Measurements from ENCODE around the gene PGRMC2.
A peak's percentile ranks its signal among the peaks of the same experiment; 100 is the strongest.

PGRMC2 gene

DNA sequence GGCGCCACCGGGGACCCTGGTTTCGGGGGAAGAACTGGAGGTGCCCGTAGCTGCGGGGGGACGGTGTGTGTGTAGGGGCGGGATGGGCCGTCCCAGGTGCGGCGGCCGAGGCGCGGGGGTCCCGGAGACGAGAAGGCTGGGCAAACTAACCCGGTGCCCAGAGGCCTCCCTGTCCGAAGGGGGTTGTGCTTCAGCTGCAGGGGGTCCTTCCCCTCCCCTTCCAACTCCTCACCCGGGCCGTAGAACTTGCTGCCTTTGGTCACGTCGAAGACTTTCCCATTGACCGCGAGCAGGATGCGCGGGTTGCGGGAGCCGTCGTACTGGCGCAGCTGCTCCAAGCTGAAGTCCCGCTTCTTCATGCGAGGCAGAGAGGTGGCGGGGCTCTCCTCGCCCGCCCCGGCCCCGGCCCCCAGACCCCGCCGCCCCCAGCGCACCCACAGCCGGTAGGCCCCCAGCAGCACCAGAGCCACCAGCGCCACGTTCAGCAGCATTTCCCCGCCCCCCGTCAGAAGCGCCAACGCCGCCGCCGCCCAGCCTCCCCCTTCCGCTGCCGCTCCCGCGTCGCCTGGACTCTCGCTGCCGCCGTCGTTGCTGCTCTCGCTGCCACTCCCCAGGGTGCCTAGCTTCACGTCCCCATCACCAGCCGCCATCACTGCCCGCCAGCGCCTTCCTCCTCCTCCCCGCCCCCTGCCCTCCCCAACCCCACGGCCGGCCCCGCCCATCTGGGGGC, at the start of gene PGRMC2:
Gene PGRMC2, minus strand, starts transcription at position 673 of the 730 bp plus-strand sequence. Its CDS starts 23 bp downstream, at position 650.
- DNase-seq (ENCODE audit: low read depth) = no peak
- H3K4me3 ChIP-seq (ENCODE audit: low read depth, low read length) = peak within 1 kb of the TSS; percentile 90
- TF ChIP-seq POLR2A (IDR thresholded peaks at IDR 0.05; ENCODE audit: extremely low read depth, insufficient read length) = peak; percentile 28
- TF ChIP-seq CTCF (IDR thresholded peaks at IDR 0.05; ENCODE audit: low read depth, low read length) = no peak

- no peak overlapping the region for H3K4me3 ChIP-seq (ENCODE audit: low read depth, low read length)
- TF ChIP-seq POLR2A (IDR thresholded peaks at IDR 0.05; ENCODE audit: extremely low read depth, insufficient read length) (no peak), CTCF (IDR thresholded peaks at IDR 0.05; ENCODE audit: low read depth, low read length) (no peak)
- no peak for DNase-seq (ENCODE audit: low read depth)
These were observed 47.9 kb upstream of the PGRMC2 start for GRCh38 chr4:128335541-128335940.

- H3K4me3 ChIP-seq (ENCODE audit: low read depth, low read length) = no peak overlapping the region
- DNase-seq (ENCODE audit: low read depth) = no peak
- TF ChIP-seq MYC (IDR thresholded peaks at IDR 0.05; ENCODE audit: low read depth, low read length) (no peak), CTCF (IDR thresholded peaks at IDR 0.05; ENCODE audit: low read depth, low read length) (no peak), POLR2A (IDR thresholded peaks at IDR 0.05; ENCODE audit: extremely low read depth, insufficient read length) (no peak)
- TF ChIP-seq, protein P1, sequence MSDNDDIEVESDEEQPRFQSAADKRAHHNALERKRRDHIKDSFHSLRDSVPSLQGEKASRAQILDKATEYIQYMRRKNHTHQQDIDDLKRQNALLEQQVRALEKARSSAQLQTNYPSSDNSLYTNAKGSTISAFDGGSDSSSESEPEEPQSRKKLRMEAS (IDR thresholded peaks at IDR 0.05; ENCODE audit: low read depth, low read length) = no peak
These were observed 46.6 kb upstream of the PGRMC2 start for GRCh38 chr4:128334256-128334655.

DNA sequence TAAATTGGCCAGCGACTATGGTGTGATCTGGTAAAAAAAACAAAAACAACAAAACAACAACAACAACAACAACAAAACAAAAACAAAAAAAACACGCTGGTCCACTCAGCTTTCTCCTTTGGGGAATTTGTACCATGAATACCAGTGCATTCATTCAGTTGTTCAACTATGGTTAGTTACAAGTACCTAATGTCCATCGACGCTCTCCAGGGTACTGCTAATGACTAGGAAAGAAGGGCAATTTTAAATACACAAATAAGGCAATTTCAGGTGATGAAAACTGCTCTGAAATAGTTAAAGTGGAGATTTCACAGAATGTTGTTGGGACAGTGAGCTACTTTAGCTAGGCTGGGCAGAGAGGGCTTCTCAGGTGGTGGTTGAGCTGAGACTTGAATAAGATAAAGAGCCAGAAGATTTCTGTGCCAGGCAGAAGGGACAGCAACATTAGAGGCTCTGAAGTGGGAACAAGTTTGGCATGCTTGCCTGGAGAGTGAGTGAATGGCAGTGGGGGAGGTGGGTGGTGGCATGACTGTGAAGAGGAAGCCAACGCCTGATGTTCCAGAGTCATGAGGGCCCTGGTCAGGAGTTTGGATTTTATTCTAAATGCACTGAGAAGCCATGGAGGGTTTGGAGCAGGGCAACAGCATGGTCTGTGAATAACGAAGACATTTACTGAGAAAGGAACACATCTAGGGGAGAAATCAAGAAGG, 45.9 kb upstream of the PGRMC2 start:
- TF ChIP-seq POLR2A (IDR thresholded peaks at IDR 0.05; ENCODE audit: extremely low read depth, insufficient read length) (no peak), MYC (IDR thresholded peaks at IDR 0.05; ENCODE audit: low read depth, low read length) (no peak)
- TF ChIP-seq, protein P1 (IDR thresholded peaks at IDR 0.05; ENCODE audit: low read depth, low read length) = no peak
- H3K4me3 ChIP-seq (ENCODE audit: low read depth, low read length) = no peak overlapping the region
- no peak for DNase-seq (ENCODE audit: low read depth)

- DNase-seq (ENCODE audit: low read depth) = no peak
- TF ChIP-seq, protein P1 (IDR thresholded peaks at IDR 0.05; ENCODE audit: low read depth, low read length) = no peak
- no peak for TF ChIP-seq CTCF (IDR thresholded peaks at IDR 0.05; ENCODE audit: low read depth, low read length)
- TF ChIP-seq MYC (IDR thresholded peaks at IDR 0.05; ENCODE audit: low read depth, low read length) = no peak
- TF ChIP-seq POLR2A (IDR thresholded peaks at IDR 0.05; ENCODE audit: extremely low read depth, insufficient read length) = no peak
- H3K4me3 ChIP-seq (ENCODE audit: low read depth, low read length) = no peak overlapping the region
These were observed 44.5 kb upstream of the PGRMC2 start for GRCh38 chr4:128332081-128332480.

GRCh38 chr4:128329638-128330037, 42.0 kb upstream of the PGRMC2 start:
- no peak overlapping the region for H3K4me3 ChIP-seq (ENCODE audit: low read depth, low read length)
- TF ChIP-seq CTCF (IDR thresholded peaks at IDR 0.05; ENCODE audit: low read depth, low read length) (no peak), MYC (IDR thresholded peaks at IDR 0.05; ENCODE audit: low read depth, low read length) (no peak), POLR2A (IDR thresholded peaks at IDR 0.05; ENCODE audit: extremely low read depth, insufficient read length) (no peak)
- TF ChIP-seq, protein P1 (IDR thresholded peaks at IDR 0.05; ENCODE audit: low read depth, low read length) = no peak
- no peak for DNase-seq (ENCODE audit: low read depth)

Measured in NB4 (cell line).